ENCODE data around the gene ADCY2. TPM values are rescaled to one million over a fixed set of nuclear protein-coding genes. Genes with fewer than 3 reads are reported as not detected.

ADCY2 gene
- total and polyA plus RNA-seq, 9 of the 15 experiments (the other 6 are each of a cell fraction or from before 2014, with no cell fraction given), result 0.01 to 0.15 (median 0.03) TPM; not detected in 5

DNA sequence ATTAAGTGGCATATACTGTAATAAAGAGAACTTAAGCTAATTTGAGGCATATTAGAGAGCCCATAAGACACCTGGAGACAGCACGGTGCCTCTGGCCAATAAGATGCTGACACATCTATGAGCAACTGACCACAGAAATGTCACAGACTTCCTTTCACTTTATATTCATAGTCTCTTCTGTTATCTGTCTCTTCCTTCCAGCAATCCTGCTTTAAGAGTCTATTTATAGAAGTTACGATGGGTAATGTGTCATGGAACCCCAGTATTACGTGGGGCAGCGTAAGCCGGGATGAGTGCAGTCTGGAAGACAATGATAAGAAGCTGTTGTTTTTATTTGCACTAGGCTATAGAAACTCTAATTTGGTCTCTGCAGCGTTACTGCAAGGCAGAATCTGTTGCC is 318.2 kb downstream of the ADCY2 start (continued):
- TF ChIP-seq E4F1 (CRISPR knock-in tag; IDR thresholded peaks at IDR 0.05; ENCODE audit: borderline replicate concordance) (no peak), ZNF551 (CRISPR knock-in tag; IDR thresholded peaks at IDR 0.05) (no peak), SMAD4 (CRISPR knock-in tag; conservative IDR thresholded peaks at IDR 0.05) (peak; percentile 90), POLR2B (IDR thresholded peaks at IDR 0.05; ENCODE audit: low read depth, partially characterized antibody) (no peak), ZNF668 (CRISPR knock-in tag; IDR thresholded peaks at IDR 0.05) (no peak), ZNF75A (CRISPR knock-in tag; IDR thresholded peaks at IDR 0.05) (no peak), RBM34 (IDR thresholded peaks at IDR 0.05; ENCODE audit: borderline replicate concordance, insufficient read depth, low read length) (no peak), HDAC3 (IDR thresholded peaks at IDR 0.05; ENCODE audit: borderline replicate concordance, partially characterized antibody) (peak; percentile 36), LEF1 (IDR thresholded peaks at IDR 0.05) (no peak; the same call in 1 of the 2 replicates), ZNF133 (CRISPR knock-in tag; IDR thresholded peaks at IDR 0.05) (no peak), IFI16 (CRISPR knock-in tag; IDR thresholded peaks at IDR 0.05) (no peak), BRF2 (IDR thresholded peaks at IDR 0.05; ENCODE audit: borderline replicate concordance, insufficient read depth, insufficient read length) (no peak), CBX5 (IDR thresholded peaks at IDR 0.05; ENCODE audit: borderline replicate concordance, low read depth) (no peak), FOXK2 (conservative IDR thresholded peaks at IDR 0.05 in 1 of 2, IDR thresholded peaks at IDR 0.05 in 1 of 2; ENCODE audit: low read depth in 2 of 2) (0 out of 4 replicates have a peak, but pooled peaks of 1 of the 2 experiments have one; percentile 26)
- TF ChIP-seq, protein P1, sequence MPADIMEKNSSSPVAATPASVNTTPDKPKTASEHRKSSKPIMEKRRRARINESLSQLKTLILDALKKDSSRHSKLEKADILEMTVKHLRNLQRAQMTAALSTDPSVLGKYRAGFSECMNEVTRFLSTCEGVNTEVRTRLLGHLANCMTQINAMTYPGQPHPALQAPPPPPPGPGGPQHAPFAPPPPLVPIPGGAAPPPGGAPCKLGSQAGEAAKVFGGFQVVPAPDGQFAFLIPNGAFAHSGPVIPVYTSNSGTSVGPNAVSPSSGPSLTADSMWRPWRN (IDR thresholded peaks at IDR 0.05; ENCODE audit: low read depth), result no peak
- TF ChIP-seq, protein P2, sequence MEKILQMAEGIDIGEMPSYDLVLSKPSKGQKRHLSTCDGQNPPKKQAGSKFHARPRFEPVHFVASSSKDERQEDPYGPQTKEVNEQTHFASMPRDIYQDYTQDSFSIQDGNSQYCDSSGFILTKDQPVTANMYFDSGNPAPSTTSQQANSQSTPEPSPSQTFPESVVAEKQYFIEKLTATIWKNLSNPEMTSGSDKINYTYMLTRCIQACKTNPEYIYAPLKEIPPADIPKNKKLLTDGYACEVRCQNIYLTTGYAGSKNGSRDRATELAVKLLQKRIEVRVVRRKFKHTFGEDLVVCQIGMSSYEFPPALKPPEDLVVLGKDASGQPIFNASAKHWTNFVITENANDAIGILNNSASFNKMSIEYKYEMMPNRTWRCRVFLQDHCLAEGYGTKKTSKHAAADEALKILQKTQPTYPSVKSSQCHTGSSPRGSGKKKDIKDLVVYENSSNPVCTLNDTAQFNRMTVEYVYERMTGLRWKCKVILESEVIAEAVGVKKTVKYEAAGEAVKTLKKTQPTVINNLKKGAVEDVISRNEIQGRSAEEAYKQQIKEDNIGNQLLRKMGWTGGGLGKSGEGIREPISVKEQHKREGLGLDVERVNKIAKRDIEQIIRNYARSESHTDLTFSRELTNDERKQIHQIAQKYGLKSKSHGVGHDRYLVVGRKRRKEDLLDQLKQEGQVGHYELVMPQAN (IDR thresholded peaks at IDR 0.05; ENCODE audit: borderline replicate concordance), result no peak
- TF ChIP-seq, protein P3, sequence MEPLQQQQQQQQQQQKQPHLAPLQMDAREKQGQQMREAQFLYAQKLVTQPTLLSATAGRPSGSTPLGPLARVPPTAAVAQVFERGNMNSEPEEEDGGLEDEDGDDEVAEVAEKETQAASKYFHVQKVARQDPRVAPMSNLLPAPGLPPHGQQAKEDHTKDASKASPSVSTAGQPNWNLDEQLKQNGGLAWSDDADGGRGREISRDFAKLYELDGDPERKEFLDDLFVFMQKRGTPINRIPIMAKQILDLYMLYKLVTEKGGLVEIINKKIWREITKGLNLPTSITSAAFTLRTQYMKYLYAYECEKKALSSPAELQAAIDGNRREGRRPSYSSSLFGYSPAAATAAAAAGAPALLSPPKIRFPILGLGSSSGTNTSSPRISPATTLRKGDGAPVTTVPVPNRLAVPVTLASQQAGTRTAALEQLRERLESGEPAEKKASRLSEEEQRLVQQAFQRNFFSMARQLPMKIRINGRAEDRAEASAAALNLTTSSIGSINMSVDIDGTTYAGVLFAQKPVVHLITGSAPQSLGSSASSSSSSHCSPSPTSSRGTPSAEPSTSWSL (CRISPR knock-in tag; IDR thresholded peaks at IDR 0.05; ENCODE audit: borderline replicate concordance), result no peak

All from K562 (cell line).